Duodenal mucosa (tissue), 2 donors: Measurements from ENCODE around the gene ATP5MC2.
A peak's percentile ranks its signal among the peaks of the same experiment; 100 is the strongest.

Experiments used
- H3K27ac ChIP-seq: one replicate; pipeline ENCODE4 v1.7.0; 2013; ENCODE audit warnings: low read depth, low read length
- H3K27me3 ChIP-seq, 2 donors: one replicate each; pipeline ENCODE4 v1.7.0; 2013; ENCODE audit warnings: low read length in 2 of 2, control low read depth in 1 of 2; ENCODE audit not compliant: insufficient read depth in 2 of 2, control insufficient read depth in 1 of 2
- H3K36me3 ChIP-seq, 2 donors: one replicate each; pipeline ENCODE4 v1.7.0; 2013; ENCODE audit warnings: low read length in 2 of 2, control low read depth in 1 of 2; ENCODE audit not compliant: insufficient read depth in 2 of 2, control insufficient read depth in 1 of 2
- H3K4me1 ChIP-seq, 2 donors: one replicate each; pipeline ENCODE4 v1.7.0; 2013; ENCODE audit warnings: low read length in 2 of 2, control low read depth in 1 of 2; ENCODE audit not compliant: insufficient read depth in 2 of 2, control insufficient read depth in 1 of 2
- H3K4me3 ChIP-seq, 2 donors: one replicate each; pipeline ENCODE4 v1.7.0; 2013; ENCODE audit warnings: low read length in 2 of 2, low read depth in 1 of 2
- H3K9ac ChIP-seq, 2 donors: one replicate each; pipeline ENCODE4 v1.7.0; 2013; ENCODE audit warnings: low read length in 2 of 2, low read depth in 1 of 2
- H3K9me3 ChIP-seq, 2 donors: one replicate each; pipeline ENCODE4 v1.7.0; 2013; ENCODE audit warnings: low read length in 2 of 2, control low read depth in 1 of 2; ENCODE audit not compliant: control insufficient read depth in 1 of 2

Gene ATP5MC2

GRCh38 chr12:53677016-53677799, 1.3 kb upstream of the ATP5MC2 start:
- Histone ChIP-seq H3K4me1 (peaks cover 15 to 20% of the 10 kb centered on the region in 2 donors), H3K36me3 (peaks cover 7 to 11% of the 10 kb centered on the region in 2 donors), H3K27me3 (peaks cover 3 to 20% of the 10 kb centered on the region in 2 donors), H3K4me3 (peak overlapping the region; percentile 90 to 98), H3K27ac (peak overlapping the region; percentile 80), H3K9me3 (no peaks in the 10 kb centered on the region), H3K9ac (peak overlapping the region; percentile 43 to 56)

DNA sequence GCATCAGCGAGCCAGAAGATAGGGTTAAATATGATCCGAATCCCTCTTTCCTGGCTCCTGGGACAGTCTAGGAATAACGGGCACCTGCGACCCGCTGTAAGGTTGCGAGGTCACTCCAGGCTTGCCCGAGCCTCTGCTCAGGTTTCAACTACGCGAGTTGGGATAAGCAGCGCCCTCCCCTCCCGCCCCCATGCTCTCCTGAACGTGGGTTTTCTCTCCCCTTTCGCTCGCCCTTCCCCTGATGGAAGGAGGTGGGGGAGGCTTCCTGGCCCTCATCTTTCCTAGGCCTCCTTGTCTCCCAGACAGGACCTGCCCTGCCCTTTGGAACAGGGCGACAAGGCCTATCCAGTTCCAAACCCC, 753 bp upstream of the ATP5MC2 start:
- Histone ChIP-seq H3K27me3 (peaks cover 3 to 20% of the 10 kb centered on the region in 2 donors), H3K4me3 (peak overlapping the region; percentile 90 to 98), H3K9ac (peak overlapping the region; percentile 43 to 56), H3K9me3 (no peaks in the 10 kb centered on the region), H3K36me3 (peaks cover 8 to 14% of the 10 kb centered on the region in 2 donors), H3K4me1 (peaks cover 15 to 20% of the 10 kb centered on the region in 2 donors), H3K27ac (peak overlapping the region; percentile 80)

GRCh38 chr12:53674977-53675700, 744 bp downstream of the ATP5MC2 start:
- H3K27me3 ChIP-seq: peaks cover 3 to 20% of the 10 kb centered on the region in 2 donors
- H3K4me3 ChIP-seq: peak overlapping the region; percentile 90 to 98
- peaks cover 20 to 28% of the 10 kb centered on the region in 2 donors for H3K36me3 ChIP-seq
- H3K9me3 ChIP-seq: no peaks in the 10 kb centered on the region
- H3K9ac ChIP-seq: peak overlapping the region; percentile 84 to 85
- peaks cover 15 to 20% of the 10 kb centered on the region in 2 donors for H3K4me1 ChIP-seq
- H3K27ac ChIP-seq: peak overlapping the region; percentile 91

GRCh38 chr12:53670971-53671370, 4.9 kb downstream of the ATP5MC2 start:
- H3K9me3 ChIP-seq: no peaks in the 10 kb centered on the region
- H3K9ac ChIP-seq: no peak overlapping the region
- H3K27me3 ChIP-seq: no peaks in the 10 kb centered on the region
- peaks cover 38 to 58% of the 10 kb centered on the region in 2 donors for H3K36me3 ChIP-seq
- peaks cover 9 to 14% of the 10 kb centered on the region in 2 donors for H3K4me1 ChIP-seq
- H3K27ac ChIP-seq: no peak overlapping the region
- H3K4me3 ChIP-seq: no peak overlapping the region

DNA sequence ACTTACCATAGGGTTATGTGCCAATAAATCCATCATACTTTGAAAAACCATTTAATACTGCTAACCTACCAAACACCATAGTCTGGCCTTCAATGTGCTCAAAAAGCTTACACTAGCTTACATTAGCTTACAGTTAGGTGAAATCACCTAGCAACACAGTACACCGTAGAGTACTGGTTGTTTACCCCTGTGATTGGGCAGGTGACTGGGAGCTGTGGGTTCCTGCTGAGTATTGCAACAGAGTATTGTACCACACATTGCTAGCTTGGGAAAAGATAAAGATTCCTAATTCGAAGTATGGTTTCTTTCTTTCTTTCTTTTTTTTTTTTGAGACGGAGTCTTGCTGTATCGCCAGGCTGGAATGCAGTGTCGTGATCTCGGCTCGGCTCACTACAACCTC, 5.6 kb downstream of the ATP5MC2 start:
- no peak overlapping the region for H3K4me3 ChIP-seq
- no peak overlapping the region for H3K9ac ChIP-seq
- peaks cover 43 to 65% of the 10 kb centered on the region in 2 donors for H3K36me3 ChIP-seq

GRCh38 chr12:53667080-53667479, 8.8 kb downstream of the ATP5MC2 start:
- Histone ChIP-seq H3K27ac (no peak overlapping the region), H3K36me3 (peaks cover 35 to 71% of the 10 kb centered on the region in 2 donors), H3K4me1 (no peaks in the 10 kb centered on the region), H3K27me3 (no peaks in the 10 kb centered on the region), H3K9me3 (no peaks in the 10 kb centered on the region), H3K4me3 (no peak overlapping the region), H3K9ac (no peak overlapping the region)

More for the DNA sequence above, 5.6 kb downstream of the ATP5MC2 start:
- Histone ChIP-seq H3K9me3 (no peaks in the 10 kb centered on the region), H3K27ac (no peak overlapping the region), H3K4me1 (peaks cover 6 to 12% of the 10 kb centered on the region in 2 donors), H3K27me3 (no peaks in the 10 kb centered on the region)

DNA sequence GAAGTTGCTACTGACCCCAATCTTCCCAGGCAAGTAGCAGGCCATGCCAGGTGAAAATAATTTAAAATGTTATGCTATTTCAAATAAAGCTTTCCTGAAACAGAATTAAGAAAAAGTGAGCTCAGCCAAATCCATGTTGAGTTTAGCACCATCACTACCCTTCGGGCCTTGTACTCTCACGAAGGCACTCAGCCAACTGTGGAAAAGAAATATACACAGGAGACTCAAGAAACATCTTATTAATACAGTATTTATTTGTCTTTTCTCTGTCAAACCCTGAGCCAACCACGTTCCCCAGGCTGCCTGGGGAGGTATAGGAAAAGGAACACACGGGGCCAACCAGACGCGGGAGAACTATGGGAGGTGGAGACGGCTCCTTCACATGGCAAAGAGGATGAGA, 10.9 kb downstream of the ATP5MC2 start:
- no peaks in the 10 kb centered on the region for H3K9me3 ChIP-seq
- peaks cover 21 to 52% of the 10 kb centered on the region in 2 donors for H3K36me3 ChIP-seq
- no peak overlapping the region for H3K27ac ChIP-seq
- no peak overlapping the region for H3K9ac ChIP-seq
- H3K27me3 ChIP-seq: no peaks in the 10 kb centered on the region
- peaks cover 2 to 3% of the 10 kb centered on the region in 2 donors for H3K4me1 ChIP-seq
- H3K4me3 ChIP-seq: no peak overlapping the region

- Histone ChIP-seq H3K9me3 (no peaks in the 10 kb centered on the region), H3K36me3 (peaks cover 14 to 45% of the 10 kb centered on the region in 2 donors), H3K9ac (no peak overlapping the region), H3K4me3 (no peak overlapping the region), H3K27ac (no peak overlapping the region), H3K4me1 (peaks cover 9 to 10% of the 10 kb centered on the region in 2 donors), H3K27me3 (no peaks in the 10 kb centered on the region)
These were observed 11.7 kb downstream of the ATP5MC2 start for GRCh38 chr12:53664191-53664590.

DNA sequence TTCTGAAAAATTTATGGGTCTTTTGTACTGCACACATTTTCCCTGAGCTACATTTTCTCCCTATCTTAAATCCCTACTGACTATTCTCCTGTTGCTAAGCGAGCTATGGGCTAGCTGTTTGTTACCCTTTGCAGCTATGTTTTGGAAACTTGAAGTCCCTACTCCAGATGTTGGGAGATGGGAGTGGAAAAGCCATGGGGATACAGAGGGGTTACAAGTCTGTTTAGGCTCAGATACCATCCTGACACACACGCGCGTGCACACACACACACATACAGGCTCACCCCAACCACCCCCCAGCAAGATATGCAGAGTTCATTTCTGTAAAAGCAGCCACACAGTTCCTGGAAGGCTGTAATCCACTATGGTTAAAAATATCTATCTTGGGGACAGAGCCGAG, 15.8 kb downstream of the ATP5MC2 start:
- H3K9ac ChIP-seq: peak overlapping the region in 1 of 2 donors; percentile 42
- H3K27me3 ChIP-seq: no peaks in the 10 kb centered on the region
- H3K9me3 ChIP-seq: no peaks in the 10 kb centered on the region
- H3K4me3 ChIP-seq: no peak overlapping the region
- H3K36me3 ChIP-seq: peaks cover 0 to 16% of the 10 kb centered on the region in 2 donors
- peaks cover 19 to 20% of the 10 kb centered on the region in 2 donors for H3K4me1 ChIP-seq
- peak overlapping the region; percentile 59 for H3K27ac ChIP-seq

- Histone ChIP-seq H3K4me3 (peak overlapping the region in 1 of 2 donors; percentile 18), H3K9me3 (no peaks in the 10 kb centered on the region), H3K4me1 (peaks cover 19 to 20% of the 10 kb centered on the region in 2 donors), H3K36me3 (peaks cover 0 to 11% of the 10 kb centered on the region in 2 donors), H3K9ac (peak overlapping the region in 1 of 2 donors; percentile 42), H3K27me3 (no peaks in the 10 kb centered on the region), H3K27ac (peak overlapping the region; percentile 67)
These were observed 16.3 kb downstream of the ATP5MC2 start for GRCh38 chr12:53659571-53659981.
